ENCODE data around the gene ARPP19. TPM values are rescaled to one million over a fixed set of nuclear protein-coding genes. Genes with fewer than 3 reads are reported as not detected.

Gene ARPP19
- total and polyA plus RNA-seq, 2 experiments from 2014 or later: 78.3 to 192 TPM

- Histone ChIP-seq H3K4me1 (ENCODE audit: insufficient read depth) (peaks cover 9% of the 10 kb centered on the region; the same call in 1 of the 2 replicates), H3K79me2 (replicated peaks; ENCODE audit: insufficient read depth) (peaks cover 30% of the 10 kb centered on the region), H3F3A (replicated peaks; ENCODE audit: low read depth) (no peaks in the 10 kb centered on the region)
Observed at GRCh38 chr15:52506549-52506948, 62.3 kb downstream of the ARPP19 start.

GRCh38 chr15:52505151-52505550 is 63.7 kb downstream of the ARPP19 start:
- Histone ChIP-seq H2AFZ (no peak overlapping the region), H3K79me2 (replicated peaks; ENCODE audit: insufficient read depth) (peaks cover 16% of the 10 kb centered on the region), H3K4me3 (no peak overlapping the region), H3K4me1 (ENCODE audit: insufficient read depth) (peaks cover 5% of the 10 kb centered on the region; the same call in 1 of the 2 replicates), H3K9me2 (ENCODE audit: insufficient read depth) (no peaks in the 10 kb centered on the region), H4K20me1 (replicated peaks; ENCODE audit: insufficient read depth) (peaks cover 5% of the 10 kb centered on the region; the same call in 1 of the 2 replicates), H3K36me3 (ENCODE audit: insufficient read depth) (no peaks in the 10 kb centered on the region), H3K4me2 (no peak overlapping the region), H3K27ac (ENCODE audit: low read depth) (no peak overlapping the region), H3K27me3 (ENCODE audit: insufficient read depth) (no peaks in the 10 kb centered on the region), H3F3A (replicated peaks; ENCODE audit: low read depth) (no peaks in the 10 kb centered on the region)
- Mint-ChIP-seq H3K27ac (no peak overlapping the region), H3K4me3 (no peak overlapping the region), H3K27me3 (ENCODE audit: insufficient read depth, low read depth, poor library complexity) (no peaks in the 10 kb centered on the region), H3K4me1 (peaks cover 9% of the 10 kb centered on the region), H3K36me3 (ENCODE audit: low read depth) (no peaks in the 10 kb centered on the region), H3K9me3 (no peaks in the 10 kb centered on the region)
- DNase-seq (ENCODE audit: low spot score) (no peak), ATAC-seq (no peak)
- TF ChIP-seq ZNF331 (CRISPR knock-in tag; IDR thresholded peaks at IDR 0.05; ENCODE audit: low read depth) (no peak), STAT1 (IDR thresholded peaks at IDR 0.05; ENCODE audit: unreplicated experiment) (no peak), JUNB (IDR thresholded peaks at IDR 0.05; ENCODE audit: unreplicated experiment) (no peak), EZH2phosphoT487 (IDR thresholded peaks at IDR 0.05; ENCODE audit: unreplicated experiment) (no peak), POLR2AphosphoS5 (IDR thresholded peaks at IDR 0.05; ENCODE audit: low read depth) (no peak), ZNF114 (CRISPR knock-in tag; IDR thresholded peaks at IDR 0.05) (no peak), REST (IDR thresholded peaks at IDR 0.05; ENCODE audit: unreplicated experiment) (no peak), CREB1 (CRISPR knock-in tag; IDR thresholded peaks at IDR 0.05; ENCODE audit: low read depth) (no peak), EZH2 (IDR thresholded peaks at IDR 0.05; ENCODE audit: low read depth, unreplicated experiment) (no peak), ETS1 (IDR thresholded peaks at IDR 0.05) (no peak)

More at GRCh38 chr15:52506549-52506948, 62.3 kb downstream of the ARPP19 start:
- H3K9me3 Mint-ChIP-seq: no peaks in the 10 kb centered on the region
- H3K4me3 ChIP-seq: no peak overlapping the region
- peaks cover 13% of the 10 kb centered on the region for H3K4me1 Mint-ChIP-seq
- no peaks in the 10 kb centered on the region for H3K27me3 ChIP-seq (ENCODE audit: insufficient read depth)
- H3K27ac Mint-ChIP-seq: no peak overlapping the region
- ATAC-seq (no peak), DNase-seq (ENCODE audit: low spot score) (no peak)
- peaks cover 5% of the 10 kb centered on the region; the same call in 1 of the 2 replicates for H4K20me1 ChIP-seq (replicated peaks; ENCODE audit: insufficient read depth)
- H3K4me3 Mint-ChIP-seq: no peak overlapping the region
- no peaks in the 10 kb centered on the region for H3K27me3 Mint-ChIP-seq (ENCODE audit: insufficient read depth, low read depth, poor library complexity)
- TF ChIP-seq REST (IDR thresholded peaks at IDR 0.05; ENCODE audit: unreplicated experiment): no peak
- TF ChIP-seq ZNF331 (CRISPR knock-in tag; IDR thresholded peaks at IDR 0.05; ENCODE audit: low read depth): no peak
- TF ChIP-seq ZNF114 (CRISPR knock-in tag; IDR thresholded peaks at IDR 0.05): no peak
- no peak overlapping the region for H3K27ac ChIP-seq (ENCODE audit: low read depth)
- H3K4me2 ChIP-seq: no peak overlapping the region
- H2AFZ ChIP-seq: no peak overlapping the region
- H3K9me2 ChIP-seq (ENCODE audit: insufficient read depth): no peaks in the 10 kb centered on the region
- no peaks in the 10 kb centered on the region for H3K36me3 ChIP-seq (ENCODE audit: insufficient read depth)
- no peaks in the 10 kb centered on the region for H3K36me3 Mint-ChIP-seq (ENCODE audit: low read depth)

All from GM23338 (cell line).